Keratinocyte (primary cell): ENCODE measurements around the gene KMT2D. TPM values are rescaled to one million over a fixed set of nuclear protein-coding genes. Genes with fewer than 3 reads are reported as not detected.

Experiments used
- DNase-seq: peaks from one replicate; pipeline ENCODE4 v3.0.0-alpha.2; 2011; ENCODE audit warnings: low read depth, missing footprints, low spot score
- FAIRE-seq: peaks from 2 replicates; lab custom pipeline; 2011; peaks lifted over from hg19 to GRCh38; lab: Jason Lieb, UNC
- H2AFZ ChIP-seq: 2 replicates; pipeline ENCODE4 v1.6.0; 2012; ENCODE audit warnings: low read length, control low read depth, inconsistent platforms; ENCODE audit not compliant: control insufficient read depth
- H3K27ac ChIP-seq: 2 replicates; pipeline ENCODE4 v1.5.1; 2011; ENCODE audit warnings: low read length; ENCODE audit not compliant: control insufficient read depth, insufficient read depth
- H3K27me3 ChIP-seq: 3 replicates; pipeline ENCODE4 v1.6.0; 2011; ENCODE audit warnings: low read length; ENCODE audit not compliant: control insufficient read depth, insufficient read depth; ENCODE audit errors: extremely low read depth
- H3K36me3 ChIP-seq, 2 experiments: 2 replicates in 1 of 2; 3 replicates in 1 of 2; pipeline ENCODE4 v1.5.1; 2011; ENCODE audit warnings: low read length in 2 of 2, mild to moderate bottlenecking in 1 of 2; ENCODE audit not compliant: control insufficient read depth in 2 of 2, insufficient read depth in 2 of 2; ENCODE audit errors: extremely low read depth in 1 of 2
- H3K4me1 ChIP-seq: 3 replicates; pipeline ENCODE4 v1.5.1; 2011; ENCODE audit warnings: low read length; ENCODE audit not compliant: control insufficient read depth, insufficient read depth; ENCODE audit errors: extremely low read depth
- H3K4me2 ChIP-seq: 3 replicates; pipeline ENCODE4 v1.6.0; 2011; ENCODE audit warnings: low read depth, low read length; ENCODE audit not compliant: control insufficient read depth, insufficient read depth; ENCODE audit errors: extremely low read depth
- H3K4me3 ChIP-seq, 3 experiments: fragments of 200-600 bp in 1 of 3; sonication (generic) in 1 of 3; 2 replicates in 2 of 3; 3 replicates in 1 of 3; pipeline ENCODE4 v1.5.1; 2011 to 2016; ENCODE audit warnings: low read length in 3 of 3, mild to moderate bottlenecking in 3 of 3, control low read depth in 2 of 3, inconsistent platforms in 1 of 3, low read depth in 1 of 3, mixed read lengths in 1 of 3, mixed run types in 1 of 3, moderate library complexity in 1 of 3; ENCODE audit not compliant: control insufficient read depth in 2 of 3, insufficient read depth in 2 of 3; ENCODE audit errors: extremely low read depth in 1 of 3
- H3K79me2 ChIP-seq: 2 replicates; pipeline ENCODE4 v1.6.0; 2012; ENCODE audit warnings: low read length; ENCODE audit not compliant: control insufficient read depth, insufficient read depth
- H3K9ac ChIP-seq: 3 replicates; pipeline ENCODE4 v1.6.0; 2011; ENCODE audit warnings: low read length; ENCODE audit not compliant: control insufficient read depth, insufficient read depth; ENCODE audit errors: extremely low read depth
- H3K9me1 ChIP-seq: 3 replicates; pipeline ENCODE4 v1.6.0; 2011; ENCODE audit warnings: low read length; ENCODE audit not compliant: control insufficient read depth, insufficient read depth; ENCODE audit errors: extremely low read depth
- H3K9me3 ChIP-seq: 2 replicates; pipeline ENCODE4 v1.5.1; 2012; ENCODE audit warnings: low read depth, low read length; ENCODE audit not compliant: control insufficient read depth
- H4K20me1 ChIP-seq: 3 replicates; pipeline ENCODE4 v1.6.0; 2011; ENCODE audit warnings: low read length; ENCODE audit not compliant: control insufficient read depth, insufficient read depth; ENCODE audit errors: extremely low read depth
- CTCF ChIP-seq, 3 experiments: IDR thresholded peaks in 1 of 3; conservative IDR thresholded peaks in 1 of 3; optimal IDR thresholded peaks in 1 of 3; 2 replicates in 2 of 3; 3 replicates in 1 of 3; pipeline versions ENCODE3 to v1.5.1; 2011; ENCODE audit warnings: low read length in 3 of 3, mild to moderate bottlenecking in 3 of 3, moderate library complexity in 2 of 3, control low read depth in 1 of 3, inconsistent platforms in 1 of 3; ENCODE audit not compliant: insufficient read depth in 2 of 3; ENCODE audit errors: extremely low read depth in 1 of 3
- EZH2 ChIP-seq: IDR thresholded peaks from one replicate; pipeline ENCODE4 v1.6.1; 2012; ENCODE audit warnings: inconsistent platforms, mild to moderate bottlenecking, low read length, moderate library complexity
- dilution Hi-C: fragments of 300-500 bp; cut with MboI; formaldehyde crosslinking; loops from one replicate; pipeline ENCODE4 v1.7.0; 2020; ENCODE audit warnings: low sequenced_read_pairs; ENCODE audit not compliant: extremely low pct_ligation_motif_present
- polyA plus RNA-seq, 5 experiments: library from polyadenylated mRNA; depleted of rRNA in 3 of 5; stranded (reverse) in 3 of 5; stranded (forward) in 1 of 5; unstranded in 1 of 5; fragments of >200 nt; gene quantifications; 1 replicate in 1 of 5; 2 replicates in 3 of 5; 3 replicates in 1 of 5; pipeline versions ENCODE4 v1.2.1 to v1.2.3, GENCODE V29; 2011 to 2012; ENCODE audit warnings: missing spikeins in 2 of 5, low read depth in 1 of 5, low replicate concordance in 1 of 5

Gene KMT2D
- polyA plus RNA-seq, 1 donor (not counting 4 experiments of a cell fraction or from before 2014, with no cell fraction given) = 9.8 TPM

GRCh38 chr12:49026678-49027480, 33.7 kb downstream of the KMT2D start:
- peaks cover 2% of the 10 kb centered on the region for H4K20me1 ChIP-seq
- dilution Hi-C loops = no loop called here
- no peak for DNase-seq

GRCh38 chr12:49026101-49026500, 34.5 kb downstream of the KMT2D start:
- H3K4me2 ChIP-seq = no peak overlapping the region
- no peak overlapping the region for H3K4me3 ChIP-seq
- H2AFZ ChIP-seq = no peak overlapping the region
- H3K9me1 ChIP-seq = no peaks in the 10 kb centered on the region
- H3K9me3 ChIP-seq = no peaks in the 10 kb centered on the region
- H4K20me1 ChIP-seq = no peaks in the 10 kb centered on the region
- FAIRE-seq = no peak
- H3K9ac ChIP-seq = no peak overlapping the region
- dilution Hi-C loops = no loop called here
- no peak overlapping the region for H3K27ac ChIP-seq
- no peak for DNase-seq
- H3K4me1 ChIP-seq = no peaks in the 10 kb centered on the region
- no peak for TF ChIP-seq CTCF (optimal IDR thresholded peaks at IDR 0.05 in 1 of 3, IDR thresholded peaks at IDR 0.05 in 1 of 3, conservative IDR thresholded peaks at IDR 0.05 in 1 of 3; ENCODE audit: extremely low read depth in 1 of 3, insufficient read depth in 2 of 3, low read length in 3 of 3)
- TF ChIP-seq EZH2 = no peak
- no peaks in the 10 kb centered on the region for H3K79me2 ChIP-seq
- H3K27me3 ChIP-seq = no peaks in the 10 kb centered on the region
- H3K36me3 ChIP-seq = peaks cover 39 to 60% of the 10 kb centered on the region in 2 experiments

More at GRCh38 chr12:49026678-49027480, 33.7 kb downstream of the KMT2D start:
- no peak overlapping the region for H3K9ac ChIP-seq
- H3K36me3 ChIP-seq = peaks cover 44 to 62% of the 10 kb centered on the region in 2 experiments
- no peak overlapping the region for H3K4me2 ChIP-seq
- H3K79me2 ChIP-seq = no peaks in the 10 kb centered on the region
- no peak overlapping the region for H2AFZ ChIP-seq
- no peaks in the 10 kb centered on the region for H3K9me1 ChIP-seq
- TF ChIP-seq CTCF (optimal IDR thresholded peaks at IDR 0.05 in 1 of 3, IDR thresholded peaks at IDR 0.05 in 1 of 3, conservative IDR thresholded peaks at IDR 0.05 in 1 of 3; ENCODE audit: extremely low read depth in 1 of 3, insufficient read depth in 2 of 3, low read length in 3 of 3) (no peak), EZH2 (no peak)
- H3K9me3 ChIP-seq = no peaks in the 10 kb centered on the region
- no peaks in the 10 kb centered on the region for H3K27me3 ChIP-seq
- no peak for FAIRE-seq
- no peak overlapping the region for H3K4me3 ChIP-seq
- H3K4me1 ChIP-seq = no peaks in the 10 kb centered on the region
- no peak overlapping the region for H3K27ac ChIP-seq
